Fibroblast of lung (primary cell): ENCODE measurements around the gene B3GNT4. TPM values are rescaled to one million over a fixed set of nuclear protein-coding genes. Genes with fewer than 3 reads are reported as not detected.
"Not testable (repeated sequence)": the region's sequence is repeated elsewhere in the genome, so short reads cannot be mapped to it uniquely, and the experiment has no call there.

Source experiments
- DNase-seq, 2 donors: peaks; one replicate each; pipeline versions ENCODE4 v3.0.0 to v3.0.0-alpha.2; 2010; ENCODE audit warnings: low read depth in 2 of 2
- H2AFZ ChIP-seq: 2 replicates; pipeline ENCODE4 v1.5.1; 2012; ENCODE audit warnings: low read length, control low read depth, inconsistent platforms
- H3K27ac ChIP-seq: 2 replicates; pipeline ENCODE4 v1.5.1; 2011; ENCODE audit warnings: low read length, control low read depth; ENCODE audit not compliant: insufficient read depth
- H3K27me3 ChIP-seq: 2 replicates; pipeline ENCODE4 v1.5.1; 2011; ENCODE audit warnings: mild to moderate bottlenecking, low read length; ENCODE audit not compliant: control insufficient read depth, insufficient read depth
- H3K36me3 ChIP-seq: 2 replicates; pipeline ENCODE4 v1.5.1; 2011; ENCODE audit warnings: low read length; ENCODE audit not compliant: control insufficient read depth, insufficient read depth
- H3K4me1 ChIP-seq: 2 replicates; pipeline ENCODE4 v1.5.1; 2011; ENCODE audit warnings: low read length; ENCODE audit not compliant: control insufficient read depth, insufficient read depth; ENCODE audit errors: extremely low read depth
- H3K4me2 ChIP-seq: 2 replicates; pipeline ENCODE4 v1.5.1; 2011; ENCODE audit warnings: low read length, control low read depth; ENCODE audit not compliant: insufficient read depth; ENCODE audit errors: extremely low read depth
- H3K4me3 ChIP-seq, 4 experiments: fragments of 200-600 bp in 1 of 4; sonication (generic) in 1 of 4; replicated peaks in 1 of 4; 2 replicates each; pipeline ENCODE4 v1.5.1; 2011 to 2016; ENCODE audit warnings: low read length in 4 of 4, low read depth in 3 of 4, mild to moderate bottlenecking in 3 of 4, control low read depth in 2 of 4, inconsistent platforms in 1 of 4, mixed read lengths in 1 of 4; ENCODE audit not compliant: insufficient read depth in 1 of 4; ENCODE audit errors: control extremely low read depth in 1 of 4
- H3K79me2 ChIP-seq: 2 replicates; pipeline ENCODE4 v1.5.1; 2012; ENCODE audit warnings: mild to moderate bottlenecking, low read length, inconsistent platforms; ENCODE audit not compliant: control insufficient read depth, insufficient read depth
- H3K9ac ChIP-seq: 2 replicates; pipeline ENCODE4 v1.5.1; 2011; ENCODE audit warnings: mild to moderate bottlenecking, low read length, control low read depth; ENCODE audit not compliant: insufficient read depth
- H3K9me3 ChIP-seq: 2 replicates; pipeline ENCODE4 v1.5.1; 2012; ENCODE audit warnings: low read depth, low read length; ENCODE audit not compliant: control insufficient read depth, insufficient read depth
- H4K20me1 ChIP-seq: 2 replicates; pipeline ENCODE4 v1.5.1; 2011; ENCODE audit warnings: low read length; ENCODE audit not compliant: control insufficient read depth, insufficient read depth; ENCODE audit errors: extremely low read depth
- EZH2 ChIP-seq: IDR thresholded peaks from 2 replicates; pipeline ENCODE4 v1.5.1; 2012; ENCODE audit warnings: low read length, control low read depth, mild to moderate bottlenecking; ENCODE audit errors: missing control alignments
- polyA plus RNA-seq, 2 donors: library from polyadenylated mRNA; depleted of rRNA in 1 of 2; stranded (reverse) in 1 of 2; unstranded in 1 of 2; fragments of >200 nt; gene quantifications; 2 replicates each; pipeline ENCODE4 v1.2.1, GENCODE V29; 2011 to 2012; ENCODE audit warnings: missing spikeins in 1 of 2
- total RNA-seq: library from RNA; depleted of rRNA; stranded (reverse); fragments of >200 nt; gene quantifications from 2 replicates; pipeline ENCODE4 v1.2.1, GENCODE V29; 2014
- TF ChIP-seq, protein P1 (sequence below), 2 donors: IDR thresholded peaks in 1 of 2; conservative IDR thresholded peaks in 1 of 2; 1 replicate in 1 of 2; 2 replicates in 1 of 2; pipeline ENCODE4 v1.5.1; 2011 to 2012; ENCODE audit warnings: low read length in 2 of 2, control low read depth in 1 of 2, inconsistent platforms in 1 of 2, low read depth in 1 of 2, mild to moderate bottlenecking in 1 of 2

The B3GNT4 gene
- total and polyA plus RNA-seq, 2 donors (not counting 1 experiment from before 2014, with no cell fraction given): 0.12 to 0.33 TPM

DNA sequence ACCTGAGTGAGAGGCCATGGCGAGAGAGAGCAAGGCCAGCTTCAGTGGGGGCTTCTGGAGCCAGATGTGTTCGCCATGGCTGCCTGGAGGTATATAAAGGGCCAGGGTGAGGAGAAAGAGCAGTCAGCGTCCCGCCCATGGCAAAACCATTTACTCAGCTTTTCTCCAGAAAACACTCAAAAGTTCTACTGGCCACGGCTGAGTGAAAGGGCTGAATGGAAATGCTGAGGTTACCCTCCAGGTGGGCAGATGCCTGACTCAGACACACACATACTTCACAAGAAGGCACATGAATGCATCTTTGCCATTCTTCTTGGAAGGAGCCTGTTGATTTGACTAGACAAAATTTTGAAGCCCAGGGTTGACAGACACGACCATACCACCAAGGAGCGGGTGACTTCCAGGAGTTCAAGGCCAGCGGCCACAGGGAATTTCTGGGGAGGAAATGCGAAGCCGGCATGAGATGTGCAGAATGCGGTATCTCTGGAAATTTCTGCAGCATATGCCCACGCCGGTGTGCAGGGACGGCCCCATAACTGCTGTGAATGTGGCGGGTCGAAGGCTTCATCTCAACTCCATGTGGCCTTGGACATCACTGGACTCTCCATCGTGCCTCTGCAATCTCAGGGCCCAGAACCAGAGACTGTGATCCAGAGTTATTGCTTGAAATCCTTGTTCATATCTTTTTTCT is 29.2 kb upstream of the B3GNT4 start, which contains the start of gene IL31:
Gene IL31, minus strand, starts transcription at position 67 of the 691 bp plus-strand sequence. Its CDS starts 49 bp downstream, at position 18.
- Histone ChIP-seq H2AFZ (no peak within 1 kb of the TSS), H3K4me1 (no peaks in the 10 kb centered on the region), H3K9ac (no peak within 1 kb of the TSS), H3K36me3 (no peaks in the 10 kb centered on the region), H3K4me3 (no peak within 1 kb of the TSS), H4K20me1 (no peaks in the 10 kb centered on the region), H3K79me2 (no peaks in the 10 kb centered on the region), H3K9me3 (no peaks in the 10 kb centered on the region), H3K27me3 (peaks cover 6% of the 10 kb centered on the region), H3K4me2 (no peak within 1 kb of the TSS), H3K27ac (no peak within 1 kb of the TSS)
- DNase-seq: no peak
- no peak for TF ChIP-seq EZH2
- TF ChIP-seq, protein P1, sequence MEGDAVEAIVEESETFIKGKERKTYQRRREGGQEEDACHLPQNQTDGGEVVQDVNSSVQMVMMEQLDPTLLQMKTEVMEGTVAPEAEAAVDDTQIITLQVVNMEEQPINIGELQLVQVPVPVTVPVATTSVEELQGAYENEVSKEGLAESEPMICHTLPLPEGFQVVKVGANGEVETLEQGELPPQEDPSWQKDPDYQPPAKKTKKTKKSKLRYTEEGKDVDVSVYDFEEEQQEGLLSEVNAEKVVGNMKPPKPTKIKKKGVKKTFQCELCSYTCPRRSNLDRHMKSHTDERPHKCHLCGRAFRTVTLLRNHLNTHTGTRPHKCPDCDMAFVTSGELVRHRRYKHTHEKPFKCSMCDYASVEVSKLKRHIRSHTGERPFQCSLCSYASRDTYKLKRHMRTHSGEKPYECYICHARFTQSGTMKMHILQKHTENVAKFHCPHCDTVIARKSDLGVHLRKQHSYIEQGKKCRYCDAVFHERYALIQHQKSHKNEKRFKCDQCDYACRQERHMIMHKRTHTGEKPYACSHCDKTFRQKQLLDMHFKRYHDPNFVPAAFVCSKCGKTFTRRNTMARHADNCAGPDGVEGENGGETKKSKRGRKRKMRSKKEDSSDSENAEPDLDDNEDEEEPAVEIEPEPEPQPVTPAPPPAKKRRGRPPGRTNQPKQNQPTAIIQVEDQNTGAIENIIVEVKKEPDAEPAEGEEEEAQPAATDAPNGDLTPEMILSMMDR (conservative IDR thresholded peaks at IDR 0.05 in 1 of 2, IDR thresholded peaks at IDR 0.05 in 1 of 2; ENCODE audit: low read depth in 1 of 2, low read length in 2 of 2): no peak

DNA sequence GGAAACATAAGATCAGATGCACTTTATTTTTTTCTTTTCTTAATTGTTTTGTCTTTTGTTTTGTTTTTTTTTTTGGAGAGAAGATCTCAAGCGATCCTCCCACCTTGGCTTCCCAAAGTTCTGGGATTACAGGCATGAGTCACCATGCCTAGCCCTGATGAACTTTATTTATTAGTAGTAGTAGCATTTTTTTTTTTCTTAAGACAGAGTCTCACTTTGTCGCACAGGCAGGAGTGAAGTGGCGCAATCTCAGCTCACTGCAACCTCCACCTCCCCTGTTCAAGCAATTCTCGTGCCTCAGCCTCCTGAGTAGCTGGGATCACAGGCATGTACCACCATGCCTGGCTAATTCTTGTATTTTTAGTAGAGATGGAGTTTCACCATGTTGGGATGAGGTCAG is 27.0 kb upstream of the B3GNT4 start:
- H2AFZ ChIP-seq, DNase-seq, H3K9me3 ChIP-seq, H3K27me3 ChIP-seq, H3K4me2 ChIP-seq, H3K79me2 ChIP-seq, H3K9ac ChIP-seq, H3K4me3 ChIP-seq, H3K36me3 ChIP-seq, H3K27ac ChIP-seq, H3K4me1 ChIP-seq, H4K20me1 ChIP-seq: not testable (repeated sequence)

DNA sequence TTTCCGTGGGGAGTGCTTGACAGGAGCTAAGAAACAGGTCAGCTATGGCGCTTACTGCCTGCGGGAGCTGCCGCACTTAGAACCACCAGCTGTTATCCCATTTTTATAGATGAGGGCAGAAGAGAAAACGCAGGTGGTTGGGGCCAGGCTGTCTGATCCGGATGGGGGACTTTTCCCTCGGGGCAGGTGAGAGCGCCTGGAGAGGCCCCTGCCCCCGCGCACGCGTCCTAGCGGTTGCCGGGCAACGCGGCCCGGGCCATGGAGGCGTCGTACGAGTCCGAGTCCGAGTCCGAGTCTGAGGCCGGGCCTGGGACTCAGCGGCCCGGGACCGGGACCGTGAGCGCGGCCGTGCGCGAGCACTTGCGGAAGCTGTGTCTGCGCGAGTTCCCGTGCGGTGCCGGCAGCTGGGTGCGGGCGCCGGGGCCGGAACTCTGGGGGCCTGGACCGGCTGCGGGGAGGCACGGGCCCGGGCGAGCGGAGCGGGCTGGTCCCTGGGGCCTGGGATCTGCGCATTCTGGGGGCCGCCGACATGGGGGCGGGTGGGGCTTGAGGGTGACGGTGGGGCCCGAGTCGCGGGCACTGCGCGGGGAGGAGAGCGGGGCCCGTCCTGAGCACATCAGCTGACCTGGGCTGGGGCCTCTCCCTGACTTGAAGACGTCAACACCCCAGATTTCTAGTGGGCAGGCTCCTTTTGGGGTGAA is 20.5 kb upstream of the B3GNT4 start, which contains the start of gene LRRC43:
Gene LRRC43, plus strand, starts transcription at position 237 of the 701 bp plus-strand sequence. Its CDS starts 22 bp downstream, at position 259.
- DNase-seq: peak in 1 of 2 donors; percentile 39
- Histone ChIP-seq H3K27me3 (no peaks in the 10 kb centered on the region), H3K36me3 (no peaks in the 10 kb centered on the region), H3K4me3 (peak within 1 kb of the TSS in 3 of 4 experiments; percentile 17 to 52 (median 25)), H3K4me1 (peaks cover 2% of the 10 kb centered on the region), H3K27ac (peak within 1 kb of the TSS; percentile 20), H3K4me2 (peak within 1 kb of the TSS; percentile 78), H3K79me2 (no peaks in the 10 kb centered on the region), H3K9ac (peak within 1 kb of the TSS; percentile 55), H4K20me1 (no peaks in the 10 kb centered on the region), H3K9me3 (no peaks in the 10 kb centered on the region), H2AFZ (peak within 1 kb of the TSS; percentile 31)
- TF ChIP-seq, protein P1 (conservative IDR thresholded peaks at IDR 0.05 in 1 of 2, IDR thresholded peaks at IDR 0.05 in 1 of 2; ENCODE audit: low read depth in 1 of 2, low read length in 2 of 2): no peak
- no peak for TF ChIP-seq EZH2
